GM19468 (cell line): ENCODE measurements around the gene USP49.
"Not testable (repeated sequence)": the region's sequence is repeated elsewhere in the genome, so short reads cannot be mapped to it uniquely, and the experiment has no call there.

Source experiments
- ATAC-seq: cut with Tn5 transposase; IDR thresholded peaks from one replicate; pipeline ENCODE4 v1.9.1; 2021; ENCODE audit warnings: mild to moderate bottlenecking, moderate library complexity, moderate number of reproducible peaks; ENCODE audit not compliant: unreplicated experiment; ENCODE audit errors: extremely low read depth

The USP49 gene

GRCh38 chr6:41815587-41815986, 79.6 kb downstream of the USP49 start:
- no peak for ATAC-seq

- ATAC-seq, result no peak
These were observed 80.5 kb downstream of the USP49 start for GRCh38 chr6:41814629-41815028.

GRCh38 chr6:41813956-41814355, 81.2 kb downstream of the USP49 start:
- ATAC-seq, result no peak

- no peak for ATAC-seq
These were observed 81.7 kb downstream of the USP49 start for GRCh38 chr6:41813469-41813868.

- not testable (repeated sequence) for ATAC-seq
These were observed 83.2 kb downstream of the USP49 start for GRCh38 chr6:41811946-41812345.

- no peak for ATAC-seq
These were observed 84.1 kb downstream of the USP49 start for GRCh38 chr6:41811095-41811494.

GRCh38 chr6:41805830-41806774, 89.1 kb downstream of the USP49 start:
- no peak for ATAC-seq

- no peak for ATAC-seq
These were observed 93.8 kb downstream of the USP49 start for GRCh38 chr6:41801380-41801779.

GRCh38 chr6:41799559-41799911, 95.6 kb downstream of the USP49 start:
- no peak for ATAC-seq

- no peak for ATAC-seq
These were observed 96.1 kb downstream of the USP49 start for GRCh38 chr6:41798901-41799558.

GRCh38 chr6:41796474-41796873, 98.7 kb downstream of the USP49 start:
- no peak for ATAC-seq

GRCh38 chr6:41791984-41792383, 103.2 kb downstream of the USP49 start:
- ATAC-seq, result no peak

GRCh38 chr6:41791305-41791704, 103.9 kb downstream of the USP49 start:
- no peak for ATAC-seq

GRCh38 chr6:41790045-41790444, 105.1 kb downstream of the USP49 start:
- no peak for ATAC-seq

- ATAC-seq, result no peak
These were observed 105.8 kb downstream of the USP49 start for GRCh38 chr6:41789390-41789724.

GRCh38 chr6:41787219-41787917, 107.8 kb downstream of the USP49 start, which contains the start of gene TOMM6:
Gene TOMM6 (plus strand): TSS chr6:41787694. CDS start chr6:41787698, 4 bp downstream.
- ATAC-seq, result peak; percentile 45

- peak; percentile 13 for ATAC-seq
These were observed 108.5 kb downstream of the USP49 start for GRCh38 chr6:41786451-41787218.

GRCh38 chr6:41785689-41786450, 109.3 kb downstream of the USP49 start:
- ATAC-seq, result no peak

GRCh38 chr6:41785254-41785653, 109.9 kb downstream of the USP49 start:
- ATAC-seq, result no peak
